Thoracic aorta (tissue), 2 donors: ENCODE data around the gene GARIN5B. TPM values are rescaled to one million over a fixed set of nuclear protein-coding genes. Genes with fewer than 3 reads are reported as not detected.
A peak's percentile ranks its signal among the peaks of the same experiment; 100 is the strongest.

Experiments
- ATAC-seq: fragments of 150-250 bp; one replicate; pipeline ENCODE4 v1.8.0; 2017; ENCODE audit warnings: low read depth; ENCODE audit not compliant: insufficient number of reproducible peaks, low FRiP score
- DNase-seq: peaks from one replicate; pipeline ENCODE4 v3.0.0-alpha.2; 2020; ENCODE audit warnings: low spot score
- H3K27ac ChIP-seq, 2 donors: fragments of 200-600 bp; sonication (generic); 1 replicate in 1 of 2; 2 replicates in 1 of 2; pipeline ENCODE4 v1.5.1; 2016; ENCODE audit warnings: mild to moderate bottlenecking in 2 of 2, moderate library complexity in 2 of 2
- H3K27me3 ChIP-seq: fragments of 200-600 bp; sonication (generic); replicated peaks from 2 replicates; pipeline ENCODE4 v1.6.0; 2016; ENCODE audit warnings: mild to moderate bottlenecking; ENCODE audit not compliant: insufficient read depth
- H3K36me3 ChIP-seq: fragments of 200-600 bp; sonication (generic); one replicate; pipeline ENCODE4 v1.5.1; 2016
- H3K4me1 ChIP-seq, 2 donors: fragments of 200-600 bp; sonication (generic); 1 replicate in 1 of 2; 2 replicates in 1 of 2; pipeline versions ENCODE4 v1.5.1 to v1.6.0; 2016; ENCODE audit warnings: low read depth in 2 of 2, mild to moderate bottlenecking in 1 of 2; ENCODE audit not compliant: control insufficient read depth in 1 of 2
- H3K4me3 ChIP-seq: fragments of 200-600 bp; sonication (generic); 2 replicates; pipeline ENCODE4 v1.5.1; 2016; ENCODE audit warnings: mild to moderate bottlenecking
- H3K9me3 ChIP-seq: fragments of 200-600 bp; sonication (generic); 2 replicates; pipeline ENCODE4 v1.5.1; 2016
- CTCF ChIP-seq: fragments of 200-600 bp; sonication (generic); IDR thresholded peaks from one replicate; pipeline ENCODE4 v1.5.1; 2019; ENCODE audit warnings: antibody characterized with exemption
- total RNA-seq, 2 donors: library from RNA; depleted of rRNA; stranded (reverse); fragments of >200 nt; gene quantifications; one replicate each; pipeline versions ENCODE4 v1.1.0 to v1.2.3, GENCODE V29; 2016

Gene GARIN5B
- total RNA-seq, 2 donors from 2014 or later, result not detected

GRCh38 chr19:55369653-55370304 is 6.7 kb upstream of the GARIN5B start:
- H3K9me3 ChIP-seq, result no peaks in the 10 kb centered on the region
- no peak for TF ChIP-seq CTCF
- peak overlapping the region; percentile 54 for H3K4me3 ChIP-seq
- DNase-seq, result no peak
- no peak for ATAC-seq
- peaks cover 0 to 13% of the 10 kb centered on the region in 2 donors for H3K4me1 ChIP-seq
- no peak overlapping the region for H3K27ac ChIP-seq
- no peaks in the 10 kb centered on the region for H3K36me3 ChIP-seq
- H3K27me3 ChIP-seq, result peaks cover 13% of the 10 kb centered on the region

DNA sequence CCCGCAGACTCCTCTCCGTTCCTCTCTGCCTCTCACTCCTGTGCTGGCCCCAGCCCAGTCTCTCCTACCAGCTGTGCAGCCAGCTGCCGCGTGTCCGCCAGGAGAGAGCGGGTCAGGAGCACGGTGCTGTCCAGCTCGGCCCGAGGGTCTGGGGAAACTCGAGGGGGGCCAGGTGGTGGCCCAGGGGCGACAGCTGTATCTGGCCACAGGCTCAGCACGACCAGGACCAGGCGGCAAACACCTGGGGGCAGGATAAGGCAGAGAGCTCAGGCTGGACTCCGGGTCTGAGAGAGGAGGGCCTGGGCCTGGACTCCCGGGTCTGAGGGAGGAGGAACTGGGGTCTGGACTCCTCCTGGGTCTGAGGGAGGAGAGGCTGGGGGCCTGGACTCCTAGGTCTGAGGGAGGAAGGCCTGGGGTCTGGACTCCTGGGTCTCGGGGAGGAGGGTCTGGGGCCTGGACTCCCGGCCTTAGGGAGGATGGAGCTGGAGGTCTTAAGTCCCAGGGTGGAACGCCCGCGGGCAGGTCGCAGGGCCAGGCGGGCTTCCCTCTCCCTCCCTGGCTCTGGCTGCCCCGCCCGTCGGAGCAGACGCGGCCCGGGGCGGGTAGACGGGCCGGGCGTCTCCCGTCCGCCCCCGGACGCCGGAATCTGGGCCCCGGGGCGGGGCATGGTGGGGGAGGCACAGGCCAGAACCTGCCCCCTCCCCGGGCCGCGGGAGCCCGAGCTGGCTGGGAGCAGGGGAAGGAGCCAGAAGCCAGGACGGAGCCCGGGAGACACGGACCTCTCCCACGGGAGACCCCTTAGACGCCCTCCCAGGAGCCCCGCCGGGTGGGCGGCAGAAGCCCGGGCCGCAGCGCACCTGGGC is 5.9 kb upstream of the GARIN5B start:
- no peak for TF ChIP-seq CTCF
- no peak for ATAC-seq

GRCh38 chr19:55368106-55368505 is 5.0 kb upstream of the GARIN5B start:
- Histone ChIP-seq H3K27me3 (peaks cover 13% of the 10 kb centered on the region), H3K4me1 (peaks cover 0 to 13% of the 10 kb centered on the region in 2 donors), H3K27ac (no peak overlapping the region), H3K9me3 (no peaks in the 10 kb centered on the region), H3K36me3 (no peaks in the 10 kb centered on the region), H3K4me3 (no peak overlapping the region)
- ATAC-seq (no peak), DNase-seq (no peak)
- TF ChIP-seq CTCF, result no peak

More for the DNA sequence above, 5.9 kb upstream of the GARIN5B start:
- Histone ChIP-seq H3K4me1 (peaks cover 0 to 13% of the 10 kb centered on the region in 2 donors), H3K4me3 (peak overlapping the region; percentile 44), H3K9me3 (no peaks in the 10 kb centered on the region), H3K36me3 (no peaks in the 10 kb centered on the region), H3K27ac (peak overlapping the region in 1 of 2 donors; percentile 34), H3K27me3 (peaks cover 13% of the 10 kb centered on the region)
- no peak for DNase-seq

GRCh38 chr19:55366790-55367189 is 3.7 kb upstream of the GARIN5B start:
- TF ChIP-seq CTCF, result no peak
- ATAC-seq (no peak), DNase-seq (no peak)
- peaks cover 13% of the 10 kb centered on the region for H3K27me3 ChIP-seq
- H3K36me3 ChIP-seq, result no peaks in the 10 kb centered on the region
- peaks cover 0 to 13% of the 10 kb centered on the region in 2 donors for H3K4me1 ChIP-seq
- H3K4me3 ChIP-seq, result no peak overlapping the region
- H3K27ac ChIP-seq, result no peak overlapping the region
- no peaks in the 10 kb centered on the region for H3K9me3 ChIP-seq

DNA sequence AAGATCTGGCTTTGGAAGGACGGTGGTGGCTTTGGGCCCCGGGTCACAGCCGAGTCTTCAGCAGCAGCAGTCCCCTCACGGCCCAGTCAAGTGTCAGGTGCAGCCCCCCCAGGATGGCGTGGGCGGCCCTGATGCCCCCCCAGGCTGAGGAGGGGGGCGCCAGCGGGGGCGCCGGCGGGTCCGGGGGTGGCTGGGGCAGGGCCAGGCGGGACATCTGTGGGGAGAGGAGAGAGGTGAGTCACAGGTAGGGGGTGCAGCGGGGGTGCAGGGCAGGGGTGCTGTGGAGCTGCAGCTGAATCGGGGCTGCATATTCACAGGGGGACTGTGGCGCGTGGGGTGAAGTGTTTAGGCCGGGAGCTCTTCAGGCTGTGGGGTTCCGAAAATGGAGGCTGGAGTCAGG is 2.9 kb upstream of the GARIN5B start:
- Histone ChIP-seq H3K9me3 (no peaks in the 10 kb centered on the region), H3K36me3 (no peaks in the 10 kb centered on the region), H3K27me3 (peaks cover 13% of the 10 kb centered on the region), H3K4me3 (no peak overlapping the region), H3K4me1 (peaks cover 0 to 13% of the 10 kb centered on the region in 2 donors), H3K27ac (no peak overlapping the region)
- ATAC-seq (no peak), DNase-seq (no peak)
- no peak for TF ChIP-seq CTCF
